H9 (cell line): ENCODE data around the gene NRXN3. TPM values are rescaled to one million over a fixed set of nuclear protein-coding genes. Genes with fewer than 3 reads are reported as not detected.

ENCODE experiments used
- DNase-seq: peaks from one replicate; pipeline ENCODE4 v3.0.0-alpha.2; 2017
- H2AFZ ChIP-seq: one replicate; pipeline ENCODE4 v1.6.1; 2013; ENCODE audit warnings: mild to moderate bottlenecking, low read length, control low read depth, moderate library complexity
- H2AK5ac ChIP-seq: 2 replicates; pipeline ENCODE4 v1.6.1; 2013; ENCODE audit warnings: low read length, control low read depth, mixed read lengths; ENCODE audit not compliant: insufficient read length
- H2BK120ac ChIP-seq: one replicate; pipeline ENCODE4 v1.6.1; 2013; ENCODE audit warnings: low read depth, mild to moderate bottlenecking, low read length, control low read depth, inconsistent platforms; ENCODE audit not compliant: poor library complexity, severe bottlenecking
- H2BK12ac ChIP-seq: 2 replicates; pipeline ENCODE4 v1.6.1; 2013; ENCODE audit warnings: low read length, control low read depth, mixed read lengths, low read depth; ENCODE audit not compliant: insufficient read length
- H2BK15ac ChIP-seq: 2 replicates; pipeline ENCODE4 v1.6.1; 2013; ENCODE audit warnings: low read depth, low read length, control low read depth
- H2BK20ac ChIP-seq: one replicate; pipeline ENCODE4 v1.6.1; 2013; ENCODE audit warnings: low read depth, mild to moderate bottlenecking, low read length, control low read depth, inconsistent platforms; ENCODE audit not compliant: poor library complexity, severe bottlenecking
- H2BK5ac ChIP-seq: 2 replicates; pipeline ENCODE4 v1.6.1; 2013; ENCODE audit warnings: low read length, control low read depth, mixed read lengths; ENCODE audit not compliant: insufficient read length
- H3K14ac ChIP-seq: 2 replicates; pipeline ENCODE4 v1.6.1; 2013; ENCODE audit warnings: low read length, control low read depth; ENCODE audit not compliant: insufficient read depth
- H3K18ac ChIP-seq: 2 replicates; pipeline ENCODE4 v1.6.1; 2013; ENCODE audit warnings: low read depth, mild to moderate bottlenecking, mixed read lengths, low read length, control low read depth; ENCODE audit not compliant: insufficient read length
- H3K23ac ChIP-seq: 2 replicates; pipeline ENCODE4 v1.6.1; 2013; ENCODE audit warnings: low read length, control low read depth, mixed read lengths, low read depth; ENCODE audit not compliant: insufficient read length
- H3K23me2 ChIP-seq: 2 replicates; pipeline ENCODE4 v1.6.1; 2013; ENCODE audit warnings: low read depth, mild to moderate bottlenecking, mixed read lengths, low read length, control low read depth; ENCODE audit not compliant: insufficient read length, poor library complexity, severe bottlenecking
- H3K27ac ChIP-seq: 2 replicates; pipeline ENCODE4 v1.5.1; 2013; ENCODE audit warnings: low read length, control low read depth, mixed read lengths, low read depth; ENCODE audit not compliant: insufficient read length
- H3K27me3 ChIP-seq: 2 replicates; pipeline ENCODE4 v1.6.1; 2013; ENCODE audit warnings: low read length, control low read depth, inconsistent platforms; ENCODE audit not compliant: insufficient read depth
- H3K4ac ChIP-seq: 2 replicates; pipeline ENCODE4 v1.6.1; 2013; ENCODE audit warnings: low read depth, mild to moderate bottlenecking, control low read depth, inconsistent platforms, low read length, moderate library complexity
- H3K4me1 ChIP-seq: 2 replicates; pipeline ENCODE4 v1.6.1; 2013; ENCODE audit warnings: low read length, control low read depth, inconsistent platforms; ENCODE audit not compliant: insufficient read depth
- H3K4me2 ChIP-seq: 2 replicates; pipeline ENCODE4 v1.6.1; 2013; ENCODE audit warnings: low read length, control low read depth, mixed read lengths; ENCODE audit not compliant: insufficient read length, insufficient read depth
- H3K56ac ChIP-seq: 2 replicates; pipeline ENCODE4 v1.6.1; 2013; ENCODE audit warnings: low read depth, mild to moderate bottlenecking, mixed read lengths, low read length, control low read depth; ENCODE audit not compliant: insufficient read length
- H3K79me1 ChIP-seq: 2 replicates; pipeline ENCODE4 v1.6.1; 2013; ENCODE audit warnings: low read depth, mild to moderate bottlenecking, moderate library complexity, low read length, control low read depth, inconsistent platforms; ENCODE audit not compliant: insufficient read depth, poor library complexity, severe bottlenecking
- H3K79me2 ChIP-seq: 2 replicates; pipeline ENCODE4 v1.6.1; 2013; ENCODE audit warnings: low read length, control low read depth, inconsistent platforms; ENCODE audit not compliant: insufficient read depth
- H3K9ac ChIP-seq: 2 replicates; pipeline ENCODE4 v1.6.1; 2013; ENCODE audit warnings: low read length, control low read depth, mixed read lengths; ENCODE audit not compliant: insufficient read length; ENCODE audit errors: extremely low read depth
- H3K9me3 ChIP-seq: one replicate; pipeline ENCODE4 v1.6.1; 2013; ENCODE audit warnings: low read depth, low read length, inconsistent platforms; ENCODE audit not compliant: control insufficient read depth
- H3T11ph ChIP-seq: one replicate; pipeline ENCODE4 v1.6.1; 2013; ENCODE audit warnings: mild to moderate bottlenecking, low read length, control low read depth, inconsistent platforms
- H4K20me1 ChIP-seq: one replicate; pipeline ENCODE4 v1.6.1; 2013; ENCODE audit not compliant: control insufficient read depth, insufficient read length, insufficient read depth
- H4K5ac ChIP-seq: 2 replicates; pipeline ENCODE4 v1.6.1; 2013; ENCODE audit warnings: low read depth, mild to moderate bottlenecking, mixed read lengths, low read length, control low read depth; ENCODE audit not compliant: insufficient read length
- H4K8ac ChIP-seq: replicated peaks from 2 replicates; pipeline ENCODE4 v1.6.1; 2013; ENCODE audit warnings: low read length, control low read depth, mixed read lengths, low read depth; ENCODE audit not compliant: insufficient read length
- H4K91ac ChIP-seq: 2 replicates; pipeline ENCODE4 v1.6.1; 2013; ENCODE audit warnings: low read depth, mild to moderate bottlenecking, moderate library complexity, mixed read lengths, low read length, control low read depth; ENCODE audit not compliant: insufficient read length
- H3K27ac Mint-ChIP-seq, 3 experiments: 2 replicates in 2 of 3; 3 replicates in 1 of 3; pipeline ENCODE4 v1.8.0; 2020 to 2021; ENCODE audit warnings: mixed read lengths in 3 of 3, mild to moderate bottlenecking in 1 of 3, moderate library complexity in 1 of 3
- H3K27me3 Mint-ChIP-seq: 2 replicates; pipeline ENCODE4 v1.8.0; 2021; ENCODE audit warnings: low read depth, mild to moderate bottlenecking, moderate library complexity, mixed read lengths
- H3K36me3 Mint-ChIP-seq, 3 experiments: 2 replicates in 2 of 3; 3 replicates in 1 of 3; pipeline ENCODE4 v1.8.0; 2020 to 2021; ENCODE audit warnings: low read depth in 3 of 3, mixed read lengths in 3 of 3; ENCODE audit not compliant: insufficient read depth in 1 of 3
- H3K4me1 Mint-ChIP-seq, 2 experiments: 2 replicates each; pipeline ENCODE4 v1.8.0; 2020; ENCODE audit warnings: mixed read lengths in 2 of 2
- H3K4me3 Mint-ChIP-seq, 2 experiments: 2 replicates in 1 of 2; 3 replicates in 1 of 2; pipeline ENCODE4 v1.8.0; 2020 to 2021; ENCODE audit warnings: mild to moderate bottlenecking in 2 of 2, mixed read lengths in 2 of 2, moderate library complexity in 1 of 2
- H3K9me3 Mint-ChIP-seq, 2 experiments: 2 replicates in 1 of 2; 3 replicates in 1 of 2; pipeline ENCODE4 v1.8.0; 2020; ENCODE audit warnings: mild to moderate bottlenecking in 2 of 2, mixed read lengths in 2 of 2, moderate library complexity in 1 of 2
- CTCF ChIP-seq: fragments of 200-600 bp; sonication (generic); conservative IDR thresholded peaks from 3 replicates; pipeline ENCODE4 v1.8.0; 2021; ENCODE audit warnings: antibody characterized with exemption, mild to moderate bottlenecking
- WGBS: extraction: QIAGEN DNeasy Blood & Tissue Kit; methylation state at CpG from one replicate; pipeline ENCODE4 v1.1.7; 2013; ENCODE audit warnings: missing lambda C conversion rate, low lambda C conversion rate, mixed read lengths; ENCODE audit not compliant: insufficient read length; ENCODE audit errors: extremely low coverage; 5-methylcytosine and 5-hydroxymethylcytosine counted together
- total RNA-seq: library from RNA; stranded (reverse); gene quantifications from 2 replicates; pipeline ENCODE4 v1.2.1, GENCODE V29; 2021

NRXN3 gene
- total RNA-seq, 1 experiment from 2014 or later = 1.8 TPM

GRCh38 chr14:79161571-79161970, 991.4 kb downstream of the NRXN3 start:
- no peak overlapping the region for H2BK120ac ChIP-seq
- no peak overlapping the region for H3K27ac ChIP-seq
- H2BK5ac ChIP-seq = no peak overlapping the region
- H3K23ac ChIP-seq = no peak overlapping the region
- H3K23me2 ChIP-seq = no peaks in the 10 kb centered on the region
- no peak overlapping the region for H2AFZ ChIP-seq
- H3K18ac ChIP-seq = no peak overlapping the region
- peak; percentile 52 for DNase-seq
- H3K9me3 ChIP-seq = no peaks in the 10 kb centered on the region
- no peak overlapping the region for H3K9ac ChIP-seq
- H2AK5ac ChIP-seq = no peak overlapping the region
- no peak overlapping the region for H3K56ac ChIP-seq
- H3K4ac ChIP-seq = no peak overlapping the region
- H3K4me1 Mint-ChIP-seq = no peaks in the 10 kb centered on the region
- H3K27me3 Mint-ChIP-seq = no peaks in the 10 kb centered on the region; the same call in none of the 2 replicates
- H3K14ac ChIP-seq = no peak overlapping the region
- no peak overlapping the region for H4K8ac ChIP-seq
- H2BK12ac ChIP-seq = no peak overlapping the region
- no peak overlapping the region for H2BK20ac ChIP-seq
- H3K4me3 Mint-ChIP-seq = no peak overlapping the region
- H3K27me3 ChIP-seq = no peaks in the 10 kb centered on the region
- no peaks in the 10 kb centered on the region for H4K20me1 ChIP-seq
- H3K9me3 Mint-ChIP-seq = no peaks in the 10 kb centered on the region
- no peak overlapping the region for H4K5ac ChIP-seq
- no peaks in the 10 kb centered on the region for H3K4me1 ChIP-seq
- H3K4me2 ChIP-seq = no peak overlapping the region
- no peak overlapping the region for H4K91ac ChIP-seq
- no peak for TF ChIP-seq CTCF
- WGBS = no CpG with 5 or more reads among the region's 7 CpGs
- H3T11ph ChIP-seq = no peak overlapping the region
- H2BK15ac ChIP-seq = no peak overlapping the region
- H3K27ac Mint-ChIP-seq = no peak overlapping the region
- H3K36me3 Mint-ChIP-seq = no peaks in the 10 kb centered on the region
- no peaks in the 10 kb centered on the region for H3K79me2 ChIP-seq
- no peaks in the 10 kb centered on the region for H3K79me1 ChIP-seq
